ENCODE data around the gene TMC5. TPM values are rescaled to one million over a fixed set of nuclear protein-coding genes. Genes with fewer than 3 reads are reported as not detected.

Gene TMC5
- total and polyA plus RNA-seq, 2 of the 13 experiments (the other 11 are each of a cell fraction or from before 2014, with no cell fraction given) = 0.09 to 0.41 TPM

DNA sequence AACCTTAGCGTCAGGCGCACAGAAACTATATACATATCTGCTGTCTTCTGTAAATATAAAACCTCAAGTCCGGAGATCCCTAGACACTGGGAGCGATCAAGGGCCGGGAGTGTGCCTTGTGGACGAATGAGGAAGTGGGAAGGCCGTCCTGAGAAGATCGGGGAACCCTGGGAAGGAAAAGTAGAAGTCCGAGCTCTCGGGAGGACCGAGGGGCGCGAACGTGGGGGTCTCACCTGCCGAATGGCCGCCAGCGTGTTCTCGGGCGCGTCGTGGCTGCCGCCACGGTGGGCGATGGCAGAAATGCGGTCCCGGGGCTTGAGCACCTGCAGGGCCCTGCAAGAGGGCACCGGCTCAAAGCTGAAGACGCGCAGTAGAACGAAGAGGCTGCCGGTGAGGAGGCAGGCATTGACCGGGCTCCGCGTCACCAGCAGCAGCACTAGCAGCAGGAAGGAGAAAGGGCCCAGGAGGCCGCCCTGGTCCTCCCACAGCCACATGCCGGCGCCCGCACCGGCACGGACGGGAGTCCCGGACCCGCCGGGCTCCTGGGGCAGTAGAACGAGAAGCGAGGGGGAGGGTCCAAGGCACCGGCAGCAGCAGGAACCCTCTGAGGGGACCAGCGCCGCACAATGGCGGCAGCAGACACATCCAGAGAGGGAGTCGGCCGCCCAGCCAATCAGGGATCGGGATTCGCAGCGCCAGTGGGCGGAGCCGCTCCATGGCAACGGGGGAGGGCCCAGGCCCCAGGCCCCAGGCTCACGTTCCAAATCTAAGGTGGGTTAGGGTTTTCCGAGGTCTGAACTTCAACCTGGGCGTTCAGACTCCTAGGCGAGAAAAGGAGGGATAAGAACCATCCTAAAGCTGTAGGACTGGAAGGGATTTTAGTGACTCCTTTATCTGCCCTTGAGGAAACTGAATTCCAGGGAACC is 104.1 kb downstream of the TMC5 start, which contains the start of gene GDE1 (continued):
- TF ChIP-seq, protein P1, sequence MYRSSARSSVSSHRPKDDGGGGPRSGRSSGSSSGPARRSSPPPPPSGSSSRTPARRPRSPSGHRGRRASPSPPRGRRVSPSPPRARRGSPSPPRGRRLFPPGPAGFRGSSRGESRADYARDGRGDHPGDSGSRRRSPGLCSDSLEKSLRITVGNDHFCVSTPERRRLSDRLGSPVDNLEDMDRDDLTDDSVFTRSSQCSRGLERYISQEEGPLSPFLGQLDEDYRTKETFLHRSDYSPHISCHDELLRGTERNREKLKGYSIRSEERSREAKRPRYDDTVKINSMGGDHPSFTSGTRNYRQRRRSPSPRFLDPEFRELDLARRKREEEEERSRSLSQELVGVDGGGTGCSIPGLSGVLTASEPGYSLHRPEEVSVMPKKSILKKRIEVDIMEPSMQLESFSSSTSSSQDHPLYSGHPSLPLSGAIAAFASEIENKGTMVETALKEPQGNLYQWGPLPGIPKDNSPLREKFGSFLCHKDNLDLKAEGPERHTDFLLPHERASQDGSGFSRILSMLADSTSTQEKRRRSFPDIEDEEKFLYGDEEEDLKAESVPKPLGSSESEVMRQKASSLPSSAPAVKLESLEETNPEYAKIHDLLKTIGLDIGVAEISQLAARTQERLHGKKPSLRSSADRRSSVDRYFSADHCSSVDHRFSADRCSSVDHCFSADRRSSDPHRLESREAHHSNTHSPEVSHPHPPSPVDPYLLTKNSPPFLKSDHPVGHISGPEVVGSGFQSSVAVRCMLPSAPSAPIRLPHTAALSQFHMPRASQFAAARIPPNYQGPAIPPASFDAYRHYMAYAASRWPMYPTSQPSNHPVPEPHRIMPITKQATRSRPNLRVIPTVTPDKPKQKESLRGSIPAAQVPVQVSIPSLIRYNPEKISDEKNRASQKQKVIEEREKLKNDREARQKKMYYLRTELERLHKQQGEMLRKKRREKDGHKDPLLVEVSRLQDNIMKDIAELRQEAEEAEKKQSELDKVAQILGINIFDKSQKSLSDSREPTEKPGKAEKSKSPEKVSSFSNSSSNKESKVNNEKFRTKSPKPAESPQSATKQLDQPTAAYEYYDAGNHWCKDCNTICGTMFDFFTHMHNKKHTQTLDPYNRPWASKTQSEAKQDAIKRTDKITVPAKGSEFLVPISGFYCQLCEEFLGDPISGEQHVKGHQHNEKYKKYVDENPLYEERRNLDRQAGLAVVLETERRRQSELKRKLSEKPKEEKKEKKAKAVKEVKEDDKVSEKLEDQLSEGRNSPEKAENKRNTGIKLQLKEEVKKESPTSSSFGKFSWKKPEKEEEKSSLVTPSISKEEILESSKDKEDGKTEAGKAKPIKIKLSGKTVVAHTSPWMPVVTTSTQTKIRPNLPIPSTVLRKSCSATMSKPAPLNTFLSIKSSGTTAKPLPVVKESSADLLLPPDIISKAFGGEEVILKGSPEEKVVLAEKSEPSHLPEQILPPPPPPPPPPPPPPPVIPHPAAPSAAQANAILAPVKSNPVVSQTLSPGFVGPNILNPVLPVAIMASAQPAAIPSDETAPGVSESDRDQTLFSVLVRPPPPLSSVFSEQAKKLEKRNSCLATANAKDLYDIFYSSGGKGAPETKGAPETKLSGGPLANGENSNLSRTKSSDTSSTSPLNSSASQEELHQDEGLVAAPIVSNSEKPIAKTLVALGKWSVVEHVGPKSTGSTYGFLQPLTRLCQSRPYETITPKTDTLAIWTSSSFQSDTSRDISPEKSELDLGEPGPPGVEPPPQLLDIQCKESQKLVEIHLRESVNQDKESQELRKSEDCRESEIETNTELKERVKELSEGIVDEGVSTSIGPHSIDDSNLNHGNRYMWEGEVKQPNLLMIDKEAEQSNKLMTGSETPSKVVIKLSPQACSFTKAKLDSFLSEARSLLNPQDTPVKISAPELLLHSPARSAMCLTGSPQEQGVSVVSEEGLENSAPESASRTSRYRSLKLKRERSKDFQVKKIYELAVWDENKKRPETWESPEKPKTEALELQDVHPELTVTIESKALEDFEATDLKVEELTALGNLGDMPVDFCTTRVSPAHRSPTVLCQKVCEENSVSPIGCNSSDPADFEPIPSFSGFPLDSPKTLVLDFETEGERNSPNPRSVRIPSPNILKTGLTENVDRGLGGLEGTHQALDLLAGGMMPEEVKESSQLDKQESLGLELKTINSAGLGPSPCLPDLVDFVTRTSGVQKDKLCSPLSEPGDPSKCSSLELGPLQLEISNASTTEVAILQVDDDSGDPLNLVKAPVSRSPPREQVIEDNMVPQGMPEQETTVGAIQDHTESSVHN (CRISPR knock-in tag; IDR thresholded peaks at IDR 0.05) = no peak
- TF ChIP-seq, protein P2, sequence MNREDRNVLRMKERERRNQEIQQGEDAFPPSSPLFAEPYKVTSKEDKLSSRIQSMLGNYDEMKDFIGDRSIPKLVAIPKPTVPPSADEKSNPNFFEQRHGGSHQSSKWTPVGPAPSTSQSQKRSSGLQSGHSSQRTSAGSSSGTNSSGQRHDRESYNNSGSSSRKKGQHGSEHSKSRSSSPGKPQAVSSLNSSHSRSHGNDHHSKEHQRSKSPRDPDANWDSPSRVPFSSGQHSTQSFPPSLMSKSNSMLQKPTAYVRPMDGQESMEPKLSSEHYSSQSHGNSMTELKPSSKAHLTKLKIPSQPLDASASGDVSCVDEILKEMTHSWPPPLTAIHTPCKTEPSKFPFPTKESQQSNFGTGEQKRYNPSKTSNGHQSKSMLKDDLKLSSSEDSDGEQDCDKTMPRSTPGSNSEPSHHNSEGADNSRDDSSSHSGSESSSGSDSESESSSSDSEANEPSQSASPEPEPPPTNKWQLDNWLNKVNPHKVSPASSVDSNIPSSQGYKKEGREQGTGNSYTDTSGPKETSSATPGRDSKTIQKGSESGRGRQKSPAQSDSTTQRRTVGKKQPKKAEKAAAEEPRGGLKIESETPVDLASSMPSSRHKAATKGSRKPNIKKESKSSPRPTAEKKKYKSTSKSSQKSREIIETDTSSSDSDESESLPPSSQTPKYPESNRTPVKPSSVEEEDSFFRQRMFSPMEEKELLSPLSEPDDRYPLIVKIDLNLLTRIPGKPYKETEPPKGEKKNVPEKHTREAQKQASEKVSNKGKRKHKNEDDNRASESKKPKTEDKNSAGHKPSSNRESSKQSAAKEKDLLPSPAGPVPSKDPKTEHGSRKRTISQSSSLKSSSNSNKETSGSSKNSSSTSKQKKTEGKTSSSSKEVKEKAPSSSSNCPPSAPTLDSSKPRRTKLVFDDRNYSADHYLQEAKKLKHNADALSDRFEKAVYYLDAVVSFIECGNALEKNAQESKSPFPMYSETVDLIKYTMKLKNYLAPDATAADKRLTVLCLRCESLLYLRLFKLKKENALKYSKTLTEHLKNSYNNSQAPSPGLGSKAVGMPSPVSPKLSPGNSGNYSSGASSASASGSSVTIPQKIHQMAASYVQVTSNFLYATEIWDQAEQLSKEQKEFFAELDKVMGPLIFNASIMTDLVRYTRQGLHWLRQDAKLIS (CRISPR knock-in tag; IDR thresholded peaks at IDR 0.05) = no peak
- TF ChIP-seq ZFX (CRISPR knock-in tag; IDR thresholded peaks at IDR 0.05; ENCODE audit: low read depth) (peak; percentile 77), GFI1 (CRISPR knock-in tag; IDR thresholded peaks at IDR 0.05; ENCODE audit: borderline replicate concordance) (peak; percentile 70), HOXA7 (CRISPR knock-in tag; IDR thresholded peaks at IDR 0.05) (no peak), NCOA5 (CRISPR knock-in tag; IDR thresholded peaks at IDR 0.05) (no peak), SPEN (CRISPR knock-in tag; IDR thresholded peaks at IDR 0.05; ENCODE audit: low read depth) (peak; percentile 72), MBNL3 (CRISPR knock-in tag; conservative IDR thresholded peaks at IDR 0.05) (no peak), MED8 (CRISPR knock-in tag; IDR thresholded peaks at IDR 0.05; ENCODE audit: insufficient replicate concordance) (no peak), ZNF577 (CRISPR knock-in tag; IDR thresholded peaks at IDR 0.05; ENCODE audit: borderline replicate concordance, low read depth) (no peak), LCORL (IDR thresholded peaks at IDR 0.05) (no peak), LCORL (CRISPR knock-in tag; IDR thresholded peaks at IDR 0.05) (peak; percentile 45; the same call in 1 of the 2 replicates), ZBTB7A (CRISPR knock-in tag; IDR thresholded peaks at IDR 0.05) (peak; percentile 89), EZH2 (conservative IDR thresholded peaks at IDR 0.05; ENCODE audit: low read depth, low read length) (no peak)
- TF ChIP-seq, protein P3, sequence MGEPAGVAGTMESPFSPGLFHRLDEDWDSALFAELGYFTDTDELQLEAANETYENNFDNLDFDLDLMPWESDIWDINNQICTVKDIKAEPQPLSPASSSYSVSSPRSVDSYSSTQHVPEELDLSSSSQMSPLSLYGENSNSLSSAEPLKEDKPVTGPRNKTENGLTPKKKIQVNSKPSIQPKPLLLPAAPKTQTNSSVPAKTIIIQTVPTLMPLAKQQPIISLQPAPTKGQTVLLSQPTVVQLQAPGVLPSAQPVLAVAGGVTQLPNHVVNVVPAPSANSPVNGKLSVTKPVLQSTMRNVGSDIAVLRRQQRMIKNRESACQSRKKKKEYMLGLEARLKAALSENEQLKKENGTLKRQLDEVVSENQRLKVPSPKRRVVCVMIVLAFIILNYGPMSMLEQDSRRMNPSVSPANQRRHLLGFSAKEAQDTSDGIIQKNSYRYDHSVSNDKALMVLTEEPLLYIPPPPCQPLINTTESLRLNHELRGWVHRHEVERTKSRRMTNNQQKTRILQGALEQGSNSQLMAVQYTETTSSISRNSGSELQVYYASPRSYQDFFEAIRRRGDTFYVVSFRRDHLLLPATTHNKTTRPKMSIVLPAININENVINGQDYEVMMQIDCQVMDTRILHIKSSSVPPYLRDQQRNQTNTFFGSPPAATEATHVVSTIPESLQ (CRISPR knock-in tag; conservative IDR thresholded peaks at IDR 0.05) = no peak; the same call in 1 of the 2 replicates
